Activated naive CD8-positive, alpha-beta T cell treated with anti-CD3 and anti-CD28 coated beads, Interleukin-2, amount 50 U/mL, for 16 hours (primary cell): Measurements from ENCODE around the gene XRCC4.

ENCODE experiments used
- DNase-seq: peaks from one replicate; pipeline ENCODE4 v3.0.0-alpha.2; 2020; ENCODE audit warnings: low read depth, low spot score

The XRCC4 gene

DNA sequence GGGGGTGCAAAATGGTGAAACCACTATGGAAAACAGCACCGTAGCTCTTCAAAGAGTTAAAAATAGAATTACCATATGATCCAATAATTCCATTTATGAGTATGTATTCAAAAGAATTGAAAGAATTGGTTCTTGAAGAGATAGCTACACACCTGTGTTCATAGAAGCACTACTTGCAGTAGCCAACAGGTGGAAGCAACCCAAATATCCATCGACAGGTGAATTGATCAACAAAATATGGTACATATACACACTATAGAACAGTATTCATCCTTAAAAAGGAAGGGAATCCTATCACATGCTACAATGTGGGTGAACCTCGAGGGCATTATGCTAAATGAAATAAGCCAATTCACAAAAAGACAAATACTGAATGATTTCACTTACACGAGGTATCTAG is 308.5 kb downstream of the XRCC4 start:
- no peak for DNase-seq

DNA sequence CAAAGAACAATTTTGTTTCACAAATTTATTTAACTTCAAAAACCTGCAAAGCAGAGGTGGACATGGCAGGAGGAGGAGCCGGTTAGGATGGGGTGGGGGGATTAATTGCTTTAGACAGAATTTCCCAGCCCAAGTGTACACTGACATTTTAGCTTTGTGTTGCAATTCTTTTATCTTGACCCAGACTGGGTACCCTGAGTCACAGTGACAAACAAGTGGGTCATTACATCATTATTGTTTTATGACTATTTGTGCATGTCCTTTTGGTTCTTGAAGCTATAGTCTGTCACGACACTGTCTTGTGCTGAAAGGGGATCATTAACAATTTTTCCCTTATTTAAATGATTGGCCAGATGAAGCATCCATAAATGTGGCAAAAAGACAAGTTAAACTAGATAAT is 309.7 kb downstream of the XRCC4 start:
- DNase-seq, result no peak

DNA sequence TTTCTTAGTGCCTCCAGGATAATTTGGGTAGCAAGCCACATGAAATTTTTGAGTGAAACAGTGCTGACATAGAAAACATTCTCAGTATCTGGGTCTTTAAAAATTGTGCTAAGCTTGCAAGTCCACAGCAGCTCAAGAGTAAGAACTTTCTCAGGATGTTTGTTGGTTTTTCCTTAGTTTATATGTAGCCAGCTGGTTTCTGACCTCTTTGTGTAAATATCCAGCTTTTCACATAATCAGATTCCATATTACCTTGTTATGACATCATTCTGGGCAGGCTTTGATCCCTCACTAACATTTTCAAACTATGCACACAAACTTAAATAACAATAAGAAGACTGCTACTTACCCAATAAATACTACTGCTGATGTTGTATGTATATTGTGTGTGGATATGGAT is 311.3 kb downstream of the XRCC4 start:
- no peak for DNase-seq

DNA sequence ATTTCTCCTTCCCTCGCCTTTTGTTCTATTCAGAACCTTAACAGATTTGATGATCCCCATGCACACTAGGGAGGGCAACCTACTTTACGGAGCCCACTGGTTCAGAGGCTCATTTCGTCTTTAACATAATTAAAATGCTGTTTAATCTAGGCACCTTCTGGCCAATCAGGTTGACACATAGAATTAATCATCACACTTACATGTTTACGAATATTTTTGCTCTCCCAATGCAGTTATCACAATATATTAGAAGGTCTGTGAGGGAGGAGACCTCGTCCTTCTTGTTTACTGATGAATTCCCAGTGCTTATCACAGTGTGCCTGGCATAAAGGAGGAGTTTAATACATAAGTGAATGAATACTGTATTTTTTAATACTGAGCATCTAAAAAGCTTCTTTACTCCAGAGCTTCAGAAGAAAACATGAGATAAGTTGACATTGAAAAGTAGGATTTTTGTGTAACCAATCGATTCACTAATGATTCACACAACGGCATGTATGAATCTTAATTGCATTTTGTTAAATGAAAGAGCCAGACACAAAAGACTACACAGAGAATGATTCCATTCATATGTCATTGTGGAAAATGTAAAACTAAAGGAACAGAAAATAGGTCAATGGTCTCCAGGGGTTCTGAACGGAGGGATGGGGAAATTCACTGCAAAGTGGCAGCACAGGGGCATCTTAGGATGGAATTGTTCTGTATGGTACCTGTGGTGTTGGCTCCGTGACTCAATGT is 315.6 kb downstream of the XRCC4 start:
- no peak for DNase-seq

DNA sequence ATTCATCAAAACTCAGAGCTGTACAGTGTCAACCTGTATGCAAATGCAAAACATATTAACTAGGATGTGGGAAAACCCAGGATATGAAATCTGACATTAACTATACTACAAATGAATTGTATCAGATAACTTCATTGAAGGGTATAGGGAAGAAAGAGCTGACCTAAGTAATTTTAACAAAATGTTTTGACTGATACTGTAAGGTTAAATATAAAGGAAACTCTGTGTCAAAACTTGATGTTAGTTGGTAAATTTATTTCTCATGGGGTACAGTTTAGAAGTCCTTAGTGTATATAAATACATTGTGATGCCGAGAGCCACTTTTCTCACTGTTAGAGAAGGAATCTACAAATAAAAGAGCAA is 316.1 kb downstream of the XRCC4 start:
- no peak for DNase-seq

DNA sequence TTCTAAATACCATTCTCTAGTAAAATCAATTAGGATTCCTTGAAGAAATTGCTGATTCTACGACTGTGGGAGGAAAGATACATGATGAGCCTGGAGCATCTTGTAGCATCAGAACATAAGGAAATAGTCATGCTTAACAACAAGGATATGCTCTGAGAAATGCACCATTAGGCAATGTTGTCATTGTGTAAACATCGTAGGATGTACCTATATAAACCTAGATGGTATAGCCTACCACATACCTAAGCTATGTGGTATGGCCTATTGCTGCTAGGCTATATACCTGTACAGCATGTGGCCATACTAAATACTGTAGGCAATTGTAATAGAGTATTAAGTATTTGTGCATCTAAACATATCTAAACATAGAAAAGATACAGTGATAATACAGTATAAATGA is 316.8 kb downstream of the XRCC4 start:
- DNase-seq, result no peak

DNA sequence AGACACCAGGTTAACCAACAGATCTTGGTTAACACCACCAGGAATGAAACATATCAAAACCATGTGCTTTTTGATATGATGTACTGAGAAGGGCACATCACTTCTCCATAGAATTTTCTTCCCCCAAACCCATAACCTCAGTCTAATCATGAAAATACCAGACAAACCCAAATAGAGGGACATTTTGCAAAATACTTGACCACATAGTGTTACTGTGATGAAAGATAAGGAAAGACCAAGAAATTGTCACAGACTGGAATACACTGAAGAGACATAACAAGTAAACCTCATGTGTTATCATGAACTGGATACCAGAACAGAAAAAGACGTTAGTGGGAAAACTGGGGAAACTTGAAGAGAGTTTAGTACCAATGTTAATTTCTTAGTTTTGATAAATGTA is 319.3 kb downstream of the XRCC4 start:
- no peak for DNase-seq

DNA sequence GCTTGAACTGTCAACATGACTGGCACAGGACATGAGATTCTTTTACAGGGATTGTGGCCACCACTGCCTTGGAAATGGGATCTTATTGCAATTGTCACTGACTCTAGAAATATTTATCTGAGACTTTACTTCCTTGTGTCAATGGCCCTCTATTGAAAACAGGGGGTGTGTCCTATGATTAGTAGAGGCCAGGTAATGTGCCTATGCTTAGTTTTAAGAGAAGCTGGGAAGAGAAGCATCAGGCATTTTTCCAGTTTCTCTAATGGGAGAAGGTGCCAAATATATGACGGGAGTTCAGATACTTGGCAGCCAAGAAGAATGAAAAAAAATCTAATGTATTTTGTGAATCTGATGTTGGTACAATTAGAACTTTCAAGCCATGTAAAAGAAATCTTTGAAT is 320.3 kb downstream of the XRCC4 start:
- DNase-seq, result no peak

DNA sequence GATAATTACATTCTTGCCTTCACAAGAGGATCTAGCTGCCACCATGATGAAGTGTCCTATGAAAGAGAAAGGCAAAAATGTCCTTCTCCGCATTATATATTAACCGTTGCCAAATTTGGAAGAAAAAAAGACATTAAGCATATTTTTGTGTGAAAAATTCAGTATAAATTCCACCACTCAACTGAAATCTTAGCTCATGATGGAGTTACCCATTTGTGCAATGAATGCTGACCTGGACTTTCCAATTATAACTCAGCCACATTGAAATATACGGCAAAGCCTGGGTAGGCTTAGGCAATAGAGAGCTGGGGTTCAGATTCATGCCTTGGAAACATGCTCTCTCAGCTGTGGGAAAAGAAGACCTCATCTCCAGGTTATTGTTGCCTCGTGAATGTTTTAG is 322.9 kb downstream of the XRCC4 start:
- DNase-seq, result no peak

DNA sequence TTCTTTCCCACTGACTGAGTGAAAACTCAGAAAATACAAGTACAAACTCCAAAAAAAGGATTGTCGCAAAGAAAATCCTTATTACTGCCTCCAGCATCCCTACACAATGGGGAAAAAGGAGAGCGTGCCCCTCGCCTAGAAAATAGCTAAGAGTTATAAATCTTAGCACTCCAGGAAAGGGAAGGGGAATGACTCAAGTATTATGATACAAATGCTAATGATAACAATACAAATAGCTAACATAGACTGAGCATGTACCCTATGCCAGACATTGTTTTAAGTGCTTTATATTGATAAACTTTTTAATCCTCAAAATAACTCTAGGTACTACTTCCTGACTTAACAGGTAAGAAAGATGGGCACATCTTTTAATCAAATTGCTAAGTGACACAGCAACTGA is 323.4 kb downstream of the XRCC4 start:
- no peak for DNase-seq

DNA sequence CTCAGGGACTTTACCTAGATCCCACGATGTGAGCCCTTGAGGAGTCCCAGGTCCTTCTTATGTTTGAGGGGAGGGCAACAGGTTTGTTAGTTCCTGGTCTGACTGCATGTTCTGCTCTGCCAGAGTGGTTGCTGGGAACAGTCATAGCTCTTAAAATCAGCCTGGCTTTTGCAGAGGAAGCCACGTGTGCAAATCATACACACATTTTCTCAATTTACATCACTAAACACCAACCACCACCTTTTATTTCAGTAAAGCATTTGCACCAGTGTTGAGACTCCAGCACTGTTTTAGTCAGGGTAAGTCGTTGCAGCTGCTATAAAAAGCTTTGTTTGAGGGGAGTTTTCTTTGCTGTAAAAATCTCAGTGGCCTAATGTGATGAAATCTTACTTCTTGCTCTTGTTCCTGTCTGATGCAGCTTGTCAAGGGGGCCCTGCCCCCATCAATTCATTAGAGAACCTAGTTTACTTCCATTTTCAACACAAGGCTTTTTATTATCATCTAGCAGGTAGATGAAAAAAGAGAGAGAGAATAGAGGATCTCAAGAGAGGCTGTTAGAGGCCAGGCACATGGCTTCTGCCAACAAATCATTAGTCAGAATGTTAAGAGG is 323.9 kb downstream of the XRCC4 start:
- no peak for DNase-seq

DNA sequence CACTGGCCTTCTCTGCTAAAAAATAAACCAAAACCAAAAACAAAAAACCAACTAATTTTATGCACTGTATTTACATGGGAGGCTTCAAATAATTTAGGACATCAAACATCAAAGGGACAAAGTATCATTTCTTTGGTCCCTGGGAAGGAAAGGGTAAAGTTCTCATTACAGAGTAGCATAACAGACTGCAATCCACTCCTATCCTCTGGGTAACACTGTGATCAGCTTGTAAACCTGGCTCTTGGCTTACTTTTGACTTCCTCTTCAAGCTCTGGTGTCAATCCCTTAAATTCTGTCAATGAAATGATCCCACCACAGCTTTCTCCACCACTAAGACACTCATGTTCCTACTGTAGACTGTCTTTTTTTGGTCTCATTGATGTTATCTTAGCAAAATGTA is 324.4 kb downstream of the XRCC4 start:
- DNase-seq, result no peak
